CD4-positive, alpha-beta T cell (primary cell): ENCODE measurements around the gene NMRAL1. TPM values are rescaled to one million over a fixed set of nuclear protein-coding genes. Genes with fewer than 3 reads are reported as not detected.
A peak's percentile ranks its signal among the peaks of the same experiment; 100 is the strongest.

Experiments
- ATAC-seq: fragments of 200-7000 bp; cut with Tn5 transposase; one replicate; pipeline ENCODE4 v1.10.0; 2022; ENCODE audit warnings: mild to moderate bottlenecking; ENCODE audit not compliant: poor library complexity
- CTCF ChIA-PET: fragments of 350-600 bp; sonication (Branson Sonifier 250); formaldehyde crosslinking; loops from one replicate; lab custom pipeline; 2021; ENCODE audit warnings: antibody characterized with exemption, inconsistent platforms; lab: Charles Lee
- POLR2A ChIA-PET: fragments of 350-600 bp; sonication (Branson Sonifier 250); formaldehyde crosslinking; loops from one replicate; lab custom pipeline; 2021; ENCODE audit warnings: antibody characterized with exemption, inconsistent platforms; lab: Charles Lee
- DNase-seq, 14 experiments: peaks; one replicate each; pipeline ENCODE4 v3.0.0-alpha.2; 2013 to 2020; ENCODE audit warnings: mixed read lengths in 2 of 14
- H3K27ac ChIP-seq, 2 donors: one replicate each; pipeline versions ENCODE4 v1.5.1 to v1.7.0; 2013; ENCODE audit warnings: low read length in 2 of 2, low read depth in 1 of 2, mild to moderate bottlenecking in 1 of 2
- H3K27me3 ChIP-seq, 2 experiments: 1 replicate in 1 of 2; 2 replicates in 1 of 2; pipeline versions ENCODE4 v1.6.1 to v1.7.0; 2013; ENCODE audit warnings: low read length in 2 of 2, control low read depth in 1 of 2, mild to moderate bottlenecking in 1 of 2, moderate library complexity in 1 of 2; ENCODE audit not compliant: insufficient read depth in 2 of 2, control insufficient read depth in 1 of 2
- H3K36me3 ChIP-seq: one replicate; pipeline ENCODE4 v1.6.1; 2013; ENCODE audit warnings: low read length, control low read depth; ENCODE audit not compliant: insufficient read depth
- H3K4me1 ChIP-seq: one replicate; pipeline ENCODE4 v1.6.1; 2013; ENCODE audit warnings: low read length, control low read depth; ENCODE audit not compliant: insufficient read depth
- H3K4me3 ChIP-seq: one replicate; pipeline ENCODE4 v1.5.1; 2013; ENCODE audit warnings: mild to moderate bottlenecking, low read length, moderate library complexity
- H3K9me3 ChIP-seq, 2 experiments: 1 replicate in 1 of 2; 2 replicates in 1 of 2; pipeline versions ENCODE4 v1.6.1 to v1.7.0; 2013; ENCODE audit warnings: low read length in 2 of 2, mild to moderate bottlenecking in 2 of 2, control low read depth in 1 of 2, moderate library complexity in 1 of 2; ENCODE audit not compliant: control insufficient read depth in 1 of 2, insufficient read depth in 1 of 2
- H3K27ac Mint-ChIP-seq: one replicate; pipeline ENCODE4 v1.8.0; 2020; ENCODE audit warnings: mixed read lengths
- H3K27me3 Mint-ChIP-seq: one replicate; pipeline ENCODE4 v1.8.0; 2021; ENCODE audit warnings: mixed read lengths
- H3K36me3 Mint-ChIP-seq: one replicate; pipeline ENCODE4 v1.8.0; 2021; ENCODE audit warnings: low read depth, mixed read lengths
- H3K4me1 Mint-ChIP-seq: one replicate; pipeline ENCODE4 v1.8.0; 2021; ENCODE audit warnings: low read depth, mixed read lengths
- H3K4me3 Mint-ChIP-seq: one replicate; pipeline ENCODE4 v1.8.0; 2020; ENCODE audit warnings: mild to moderate bottlenecking, mixed read lengths
- H3K9me3 Mint-ChIP-seq: one replicate; pipeline ENCODE4 v1.8.0; 2020; ENCODE audit warnings: mixed read lengths
- intact Hi-C, 2 experiments: fragments of 100-400 bp; cut with DNase I in 1 of 2; cut with micrococcal nuclease in 1 of 2; formaldehyde crosslinking; loops; one replicate each; pipeline versions ENCODE4 v1.15.1 to v1.9.0; 2023 to 2025; cut with DNase I, micrococcal nuclease
- total RNA-seq, 174 experiments: library from RNA in 2 of 174; stranded (reverse) in 2 of 174; gene quantifications; one replicate each; pipeline ENCODE4 v1.2.3 and lab custom pipeline; 2021 to 2026
- TF ChIP-seq, protein P1 (sequence below): fragments of 200-600 bp; IDR thresholded peaks from one replicate; pipeline ENCODE4 v1.8.0; 2022; ENCODE audit warnings: antibody characterized with exemption, mild to moderate bottlenecking

The NMRAL1 gene
- total RNA-seq, 2 experiments from 2014 or later: 28.6 to 29.5 TPM

DNA sequence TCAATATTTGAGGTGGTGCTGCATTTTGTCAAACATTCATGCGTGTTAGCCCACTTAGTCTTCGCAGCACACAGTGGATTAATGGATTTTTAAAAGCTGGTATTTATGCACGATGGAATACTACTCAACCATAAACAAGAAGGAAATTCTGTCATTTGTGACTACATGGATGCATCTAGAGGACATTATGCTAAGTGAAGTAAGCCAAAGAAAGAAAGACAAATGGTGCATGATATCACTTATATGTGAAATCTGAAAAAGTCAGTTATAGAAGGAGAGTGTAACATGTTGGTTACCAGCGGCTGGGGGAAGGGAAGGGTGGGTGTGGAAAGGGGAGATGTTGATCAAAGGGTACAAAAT is 24.8 kb upstream of the NMRAL1 start:
- peak overlapping the region; percentile 97 for H3K27ac Mint-ChIP-seq
- no peak for DNase-seq
- Histone ChIP-seq H3K4me3 (no peak overlapping the region), H3K27ac (no peak overlapping the region), H3K4me1 (peaks cover 81% of the 10 kb centered on the region), H3K36me3 (peaks cover 28% of the 10 kb centered on the region), H3K27me3 (no peaks in the 10 kb centered on the region), H3K9me3 (no peaks in the 10 kb centered on the region)
- intact Hi-C loops: no loop called here
- ATAC-seq: no peak
- TF ChIP-seq, protein P1, sequence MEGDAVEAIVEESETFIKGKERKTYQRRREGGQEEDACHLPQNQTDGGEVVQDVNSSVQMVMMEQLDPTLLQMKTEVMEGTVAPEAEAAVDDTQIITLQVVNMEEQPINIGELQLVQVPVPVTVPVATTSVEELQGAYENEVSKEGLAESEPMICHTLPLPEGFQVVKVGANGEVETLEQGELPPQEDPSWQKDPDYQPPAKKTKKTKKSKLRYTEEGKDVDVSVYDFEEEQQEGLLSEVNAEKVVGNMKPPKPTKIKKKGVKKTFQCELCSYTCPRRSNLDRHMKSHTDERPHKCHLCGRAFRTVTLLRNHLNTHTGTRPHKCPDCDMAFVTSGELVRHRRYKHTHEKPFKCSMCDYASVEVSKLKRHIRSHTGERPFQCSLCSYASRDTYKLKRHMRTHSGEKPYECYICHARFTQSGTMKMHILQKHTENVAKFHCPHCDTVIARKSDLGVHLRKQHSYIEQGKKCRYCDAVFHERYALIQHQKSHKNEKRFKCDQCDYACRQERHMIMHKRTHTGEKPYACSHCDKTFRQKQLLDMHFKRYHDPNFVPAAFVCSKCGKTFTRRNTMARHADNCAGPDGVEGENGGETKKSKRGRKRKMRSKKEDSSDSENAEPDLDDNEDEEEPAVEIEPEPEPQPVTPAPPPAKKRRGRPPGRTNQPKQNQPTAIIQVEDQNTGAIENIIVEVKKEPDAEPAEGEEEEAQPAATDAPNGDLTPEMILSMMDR: no peak
- POLR2A ChIA-PET: interaction anchor here (1.4 to 4.9 kb wide), 4 partner anchors 11 to 83 kb away, joined by 3 to 66 read pairs (median 16); partner anchors contain the start of genes CDIP1, CORO7 and HMOX2
- H3K27me3 Mint-ChIP-seq: no peaks in the 10 kb centered on the region
- H3K36me3 Mint-ChIP-seq: peaks cover 54% of the 10 kb centered on the region
- H3K4me3 Mint-ChIP-seq: peak overlapping the region; percentile 38
- H3K9me3 Mint-ChIP-seq: no peaks in the 10 kb centered on the region
- peaks cover 92% of the 10 kb centered on the region for H3K4me1 Mint-ChIP-seq
- CTCF ChIA-PET: interaction anchor here (2.1 to 7.1 kb wide), 3 partner anchors 11 to 50 kb away, joined by 5 to 54 read pairs (median 10); partner anchors contain the start of gene HMOX2

DNA sequence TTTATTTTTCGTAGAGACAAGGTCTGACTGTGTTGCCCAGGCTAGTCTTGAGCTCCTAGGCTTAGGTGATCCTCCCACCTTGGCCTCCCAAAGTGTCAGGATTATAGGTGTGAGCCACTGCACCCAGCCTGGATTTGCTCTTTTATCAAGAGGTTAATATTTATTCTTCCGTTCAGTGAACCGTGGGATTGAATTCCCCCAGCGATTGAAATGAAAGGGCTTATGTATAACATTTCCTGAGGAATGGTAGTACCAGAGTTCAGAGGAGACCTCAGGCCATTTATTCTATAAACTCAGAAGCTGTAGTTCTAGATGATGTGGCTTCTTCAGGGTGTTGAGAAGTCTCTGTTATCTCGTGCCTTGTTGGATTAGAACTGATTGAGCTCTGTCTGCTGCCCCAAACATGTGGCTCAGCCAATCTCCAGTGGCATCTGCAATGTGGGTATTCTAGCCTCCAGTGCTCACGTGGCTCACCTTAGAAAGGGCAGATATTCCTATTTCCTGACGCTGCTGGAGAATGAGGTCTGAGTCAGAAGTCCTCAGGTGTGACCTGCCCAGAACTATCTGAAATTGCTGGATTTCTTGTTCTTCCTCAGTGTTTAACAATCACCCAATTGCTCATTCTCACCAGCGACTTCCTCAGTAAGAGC is 24.2 kb upstream of the NMRAL1 start:
- Histone ChIP-seq H3K27ac (no peak overlapping the region), H3K9me3 (no peaks in the 10 kb centered on the region), H3K4me1 (peaks cover 80% of the 10 kb centered on the region), H3K4me3 (no peak overlapping the region), H3K27me3 (no peaks in the 10 kb centered on the region), H3K36me3 (peaks cover 28% of the 10 kb centered on the region)
- DNase-seq (no peak), ATAC-seq (no peak)
- ChIA-PET CTCF (interaction anchor here (2.1 to 7.1 kb wide), 2 partner anchors 10 to 22 kb away, joined by 5 to 54 read pairs; partner anchors contain the start of gene HMOX2), POLR2A (interaction anchor here (1.4 to 4.9 kb wide), 3 partner anchors 10 to 82 kb away, joined by 3 to 66 read pairs (median 7); partner anchors contain the start of genes CDIP1 and CORO7)
- Mint-ChIP-seq H3K27ac (peak overlapping the region; percentile 97), H3K4me3 (peak overlapping the region; percentile 38), H3K27me3 (no peaks in the 10 kb centered on the region), H3K9me3 (no peaks in the 10 kb centered on the region), H3K36me3 (peaks cover 54% of the 10 kb centered on the region), H3K4me1 (peaks cover 92% of the 10 kb centered on the region)
- intact Hi-C loops: no loop called here
- TF ChIP-seq, protein P1: no peak

DNA sequence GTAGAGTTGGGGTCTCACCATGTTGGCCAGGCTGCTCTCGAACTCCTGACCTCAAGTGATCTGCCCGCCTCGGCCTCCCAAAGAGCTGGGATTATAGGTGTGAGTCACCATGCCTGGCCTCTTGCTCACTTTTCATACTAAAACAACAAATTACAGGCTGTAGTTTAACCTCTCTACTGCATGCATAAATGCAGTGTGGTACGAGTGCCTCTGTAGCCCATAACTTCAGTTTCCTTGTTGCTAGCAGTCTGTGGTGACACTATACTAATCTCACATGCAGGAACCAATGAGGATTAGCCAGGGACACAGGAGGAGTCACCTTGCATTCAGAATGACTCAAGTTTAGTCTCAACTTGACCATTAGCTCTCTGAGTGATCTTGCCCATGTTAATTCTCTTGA is 21.9 kb upstream of the NMRAL1 start:
- ATAC-seq (no peak), DNase-seq (no peak)
- ChIA-PET CTCF (interaction anchor here (7.1 kb wide), 1 partner anchor 19 kb away, joined by 54 read pairs; the partner anchor contains the start of gene HMOX2), POLR2A (interaction anchor here (2.2 kb wide), 1 partner anchor 9 kb away, joined by 9 read pairs; no protein-coding TSS in a partner anchor)
- Mint-ChIP-seq H3K9me3 (no peaks in the 10 kb centered on the region), H3K36me3 (peaks cover 57% of the 10 kb centered on the region), H3K27ac (peak overlapping the region; percentile 87), H3K4me3 (no peak overlapping the region), H3K4me1 (peaks cover 88% of the 10 kb centered on the region), H3K27me3 (no peaks in the 10 kb centered on the region)
- peaks cover 82% of the 10 kb centered on the region for H3K4me1 ChIP-seq
- TF ChIP-seq, protein P1: no peak
- intact Hi-C loops: no loop called here
- H3K9me3 ChIP-seq: no peaks in the 10 kb centered on the region
- peaks cover 36% of the 10 kb centered on the region for H3K36me3 ChIP-seq
- no peak overlapping the region for H3K4me3 ChIP-seq
- no peaks in the 10 kb centered on the region for H3K27me3 ChIP-seq
- no peak overlapping the region for H3K27ac ChIP-seq
